Heart left ventricle (tissue), 16 donors: ENCODE measurements around the gene KIF4A. TPM values are rescaled to one million over a fixed set of nuclear protein-coding genes. Genes with fewer than 3 reads are reported as not detected.
"Not testable (repeated sequence)": the region's sequence is repeated elsewhere in the genome, so short reads cannot be mapped to it uniquely, and the experiment has no call there.

Experiments
- ATAC-seq, 4 donors: fragments of 200-7000 bp; cut with Tn5 transposase; one replicate each; pipeline ENCODE4 v1.9.1; 2020 to 2022; ENCODE audit warnings: moderate library complexity in 4 of 4, mild to moderate bottlenecking in 3 of 4, moderate number of reproducible peaks in 1 of 4
- DNase-seq, 5 donors: peaks; one replicate each; pipeline ENCODE4 v3.0.0-alpha.2; 2020
- H3K27ac ChIP-seq, 12 donors: fragments of 200-600 bp; sonication (generic) in 4 of 12; one replicate each; pipeline versions ENCODE4 v1.5.0 to v1.8.0; 2016 to 2022; ENCODE audit warnings: mild to moderate bottlenecking in 2 of 12
- H3K27me3 ChIP-seq, 9 donors: fragments of 200-600 bp; sonication (generic) in 2 of 9; one replicate each; pipeline versions ENCODE4 v1.5.1 to v1.8.0; 2016 to 2022; ENCODE audit warnings: mild to moderate bottlenecking in 3 of 9
- H3K36me3 ChIP-seq, 9 donors: fragments of 200-600 bp; sonication (generic) in 2 of 9; one replicate each; pipeline versions ENCODE4 v1.5.0 to v1.8.0; 2018 to 2022; ENCODE audit warnings: mild to moderate bottlenecking in 2 of 9
- H3K4me1 ChIP-seq, 12 donors: fragments of 200-600 bp; sonication (generic) in 4 of 12; one replicate each; pipeline versions ENCODE4 v1.5.0 to v1.8.0; 2016 to 2022; ENCODE audit warnings: mild to moderate bottlenecking in 3 of 12
- H3K4me3 ChIP-seq, 12 donors: fragments of 200-600 bp; sonication (generic) in 4 of 12; one replicate each; pipeline versions ENCODE4 v1.5.0 to v1.8.0; 2017 to 2022; ENCODE audit warnings: mild to moderate bottlenecking in 9 of 12, moderate library complexity in 4 of 12
- H3K9me3 ChIP-seq, 12 donors: fragments of 200-600 bp; sonication (generic) in 4 of 12; one replicate each; pipeline versions ENCODE4 v1.5.0 to v1.8.0; 2016 to 2022; ENCODE audit warnings: mild to moderate bottlenecking in 1 of 12
- CTCF ChIP-seq, 12 donors: fragments of 200-600 bp; sonication (generic) in 4 of 12; IDR thresholded peaks; one replicate each; pipeline versions ENCODE4 v1.5.0 to v1.8.0; 2018 to 2022; ENCODE audit warnings: antibody characterized with exemption in 12 of 12, mild to moderate bottlenecking in 5 of 12
- POLR2A ChIP-seq, 2 donors: fragments of 450-650 bp; IDR thresholded peaks; one replicate each; pipeline ENCODE4 v1.6.1; 2017; ENCODE audit warnings: antibody characterized with exemption in 2 of 2, mild to moderate bottlenecking in 2 of 2, moderate library complexity in 2 of 2
- WGBS, 4 donors: extraction: QIAGEN DNeasy Blood & Tissue Kit in 2 of 4; methylation state at CpG; one replicate each; pipeline versions ENCODE4 v1.1.5 to v1.1.7; 2013 to 2018; 5-methylcytosine and 5-hydroxymethylcytosine counted together
- intact Hi-C, 10 donors: fragments of 100-400 bp; cut with DNase I; formaldehyde crosslinking; loops; one replicate each; pipeline versions ENCODE4 v1.11.1 to v1.14.2; 2022
- polyA plus RNA-seq, 2 donors: library from polyadenylated mRNA; stranded (reverse); fragments of 200-250 nt; gene quantifications; one replicate each; pipeline ENCODE4 v1.2.3, GENCODE V29; 2013
- total RNA-seq, 9 donors: library from RNA; depleted of rRNA in 2 of 9; stranded (reverse); fragments of >200 nt in 2 of 9; fragmentation: NEBNext Ultra II Directional in 3 of 9; extraction: Animal tissue kit (Norgen Biotek cat#: 25700) in 3 of 9; gene quantifications; one replicate each; pipeline versions ENCODE4 v1.1.0 to v1.2.4, GENCODE V29; 2016 to 2023
- donor health status: ischemic (EF 13 %, LVEDD 7.1; RV severe dilation, severe dysfunction).
- donor health status: healthy with polysubstance abuse.
- donor health status: DM: no; HTN: yes; CAD: no.
- donor health status: DM: no; HTN: no; CAD: no.
- donor health status: ischemic (EF 25% LVEDD 6.9; RV normal size, moderate dysfunction).
- donor health status: ischemic (EF 25% LVEDD 5.7; RV mildly dilated, moderate dysfunction).
- donor health status: healthy.
- donor health status: DM: yes; HTN: yes; CAD: no.
- donor health status: ischemic (EF 35%, LVEDD 5.7; RV mildly dilated, moderate dysfunction).
- donor health status: nonischemic (EF 11% LVEDD 7.7; RV severe dilation, severe dysfunction).
- donor health status: DM: yes; HTN: yes; CAD: no.
- donor health status: PGD.
- donor health status: ischemic (EF 29% LVEDD 5.4; RV normal size, mild dysfunction).
- donor health status: nonischemic (EF 23%, LVEDD 6.1; RV moderate dilation, normal function).

The KIF4A gene
- total and polyA plus RNA-seq, 11 donors, result 0.04 to 4.1 (median 0.18) TPM; not detected in 2

- Histone ChIP-seq H3K36me3 (no peaks in the 10 kb centered on the region), H3K4me3 (no peak overlapping the region), H3K4me1 (no peaks in the 10 kb centered on the region), H3K27ac (no peak overlapping the region), H3K27me3 (peaks cover 0 to 6% (median 0%) of the 10 kb centered on the region in 9 donors), H3K9me3 (no peaks in the 10 kb centered on the region)
- ATAC-seq, result no peak
- intact Hi-C loops, result no loop called here
- no peak for TF ChIP-seq POLR2A (IDR thresholded peaks at IDR 0.05)
- no peak for TF ChIP-seq CTCF (IDR thresholded peaks at IDR 0.05)
- DNase-seq, result no peak
Measured at GRCh38 chrX:70336767-70337166, 46.9 kb downstream of the KIF4A start.

DNA sequence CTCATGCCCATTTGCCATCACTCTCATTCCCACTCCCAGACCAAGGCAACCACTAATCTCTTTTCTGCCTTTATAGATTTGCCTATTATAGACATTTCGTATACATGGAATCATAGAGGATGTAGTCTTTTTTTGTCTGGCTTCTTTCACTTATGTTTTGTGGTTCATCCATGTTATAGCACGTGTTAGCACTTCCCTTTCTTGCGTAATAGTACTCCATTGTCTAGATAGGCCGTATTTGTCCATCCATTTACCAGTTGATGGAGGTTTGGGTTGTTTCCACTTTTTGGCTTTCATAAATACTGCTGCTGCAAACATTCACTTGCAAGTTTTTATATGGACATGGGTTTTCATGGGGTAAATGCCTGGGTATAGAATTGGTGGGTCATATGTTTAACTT, 48.4 kb downstream of the KIF4A start:
- H3K27ac ChIP-seq, result no peak overlapping the region
- DNase-seq (no peak), ATAC-seq (no peak)
- no peak for TF ChIP-seq CTCF (IDR thresholded peaks at IDR 0.05)
- TF ChIP-seq POLR2A (IDR thresholded peaks at IDR 0.05), result no peak
- peaks cover 0 to 8% (median 0%) of the 10 kb centered on the region in 9 donors for H3K27me3 ChIP-seq
- 79 to 94% (median 87%) methylated on average over 4 of the region's 4 CpGs for WGBS, 4 donors
- no peaks in the 10 kb centered on the region for H3K4me1 ChIP-seq
- no peak overlapping the region for H3K4me3 ChIP-seq
- intact Hi-C loops, result no loop called here
- no peaks in the 10 kb centered on the region for H3K9me3 ChIP-seq
- no peaks in the 10 kb centered on the region for H3K36me3 ChIP-seq

- no peak for DNase-seq
- intact Hi-C loops, result no loop called here
- no peak overlapping the region for H3K27ac ChIP-seq
- TF ChIP-seq POLR2A (IDR thresholded peaks at IDR 0.05) (no peak), CTCF (IDR thresholded peaks at IDR 0.05) (no peak)
- 82 to 95% (median 93%) methylated on average over 7 of the region's 7 CpGs for WGBS, 4 donors
- no peaks in the 10 kb centered on the region for H3K9me3 ChIP-seq
- H3K36me3 ChIP-seq, result no peaks in the 10 kb centered on the region
- peaks cover 0 to 13% (median 0%) of the 10 kb centered on the region in 9 donors for H3K27me3 ChIP-seq
- H3K4me3 ChIP-seq, result no peak overlapping the region
- no peaks in the 10 kb centered on the region for H3K4me1 ChIP-seq
- no peak for ATAC-seq
Measured at GRCh38 chrX:70343435-70343834, 53.5 kb downstream of the KIF4A start.

- DNase-seq, result no peak
- H3K36me3 ChIP-seq, result no peaks in the 10 kb centered on the region
- no peak overlapping the region for H3K27ac ChIP-seq
- intact Hi-C loops, result no loop called here
- peaks cover 0 to 7% (median 0%) of the 10 kb centered on the region in 9 donors for H3K27me3 ChIP-seq
- peaks cover 0 to 5% (median 0%) of the 10 kb centered on the region in 12 donors for H3K9me3 ChIP-seq
- TF ChIP-seq CTCF (IDR thresholded peaks at IDR 0.05) (no peak), POLR2A (IDR thresholded peaks at IDR 0.05) (no peak)
- ATAC-seq, result no peak
- H3K4me3 ChIP-seq, result no peak overlapping the region
- 72 to 83% (median 79%) methylated on average over 6 of the region's 6 CpGs for WGBS, 4 donors
- H3K4me1 ChIP-seq, result no peaks in the 10 kb centered on the region
Measured at GRCh38 chrX:70346418-70347070, 56.6 kb downstream of the KIF4A start.

GRCh38 chrX:70348825-70349224, 58.9 kb downstream of the KIF4A start:
- ATAC-seq, result not testable (repeated sequence)

GRCh38 chrX:70349367-70350125, 59.6 kb downstream of the KIF4A start:
- intact Hi-C loops, H3K4me3 ChIP-seq, ATAC-seq, H3K36me3 ChIP-seq, H3K27me3 ChIP-seq, H3K4me1 ChIP-seq, DNase-seq, H3K27ac ChIP-seq, H3K9me3 ChIP-seq: not testable (repeated sequence)
- WGBS, 4 donors, result 96 to 97% (median 96%) methylated on average over 38 to 55 of the region's 55 CpGs

More at GRCh38 chrX:70348825-70349224, 58.9 kb downstream of the KIF4A start:
- H3K36me3 ChIP-seq, intact Hi-C loops, H3K27me3 ChIP-seq, DNase-seq, H3K4me3 ChIP-seq, H3K9me3 ChIP-seq, H3K27ac ChIP-seq, H3K4me1 ChIP-seq: not testable (repeated sequence)
- WGBS, 4 donors, result 92 to 99% (median 96%) methylated on average over 14 to 26 of the region's 26 CpGs
